ENCODE measurements around the gene PCDHA12.
"Not testable (repeated sequence)": the region's sequence is repeated elsewhere in the genome, so short reads cannot be mapped to it uniquely, and the experiment has no call there.

Gene PCDHA12, protein sequence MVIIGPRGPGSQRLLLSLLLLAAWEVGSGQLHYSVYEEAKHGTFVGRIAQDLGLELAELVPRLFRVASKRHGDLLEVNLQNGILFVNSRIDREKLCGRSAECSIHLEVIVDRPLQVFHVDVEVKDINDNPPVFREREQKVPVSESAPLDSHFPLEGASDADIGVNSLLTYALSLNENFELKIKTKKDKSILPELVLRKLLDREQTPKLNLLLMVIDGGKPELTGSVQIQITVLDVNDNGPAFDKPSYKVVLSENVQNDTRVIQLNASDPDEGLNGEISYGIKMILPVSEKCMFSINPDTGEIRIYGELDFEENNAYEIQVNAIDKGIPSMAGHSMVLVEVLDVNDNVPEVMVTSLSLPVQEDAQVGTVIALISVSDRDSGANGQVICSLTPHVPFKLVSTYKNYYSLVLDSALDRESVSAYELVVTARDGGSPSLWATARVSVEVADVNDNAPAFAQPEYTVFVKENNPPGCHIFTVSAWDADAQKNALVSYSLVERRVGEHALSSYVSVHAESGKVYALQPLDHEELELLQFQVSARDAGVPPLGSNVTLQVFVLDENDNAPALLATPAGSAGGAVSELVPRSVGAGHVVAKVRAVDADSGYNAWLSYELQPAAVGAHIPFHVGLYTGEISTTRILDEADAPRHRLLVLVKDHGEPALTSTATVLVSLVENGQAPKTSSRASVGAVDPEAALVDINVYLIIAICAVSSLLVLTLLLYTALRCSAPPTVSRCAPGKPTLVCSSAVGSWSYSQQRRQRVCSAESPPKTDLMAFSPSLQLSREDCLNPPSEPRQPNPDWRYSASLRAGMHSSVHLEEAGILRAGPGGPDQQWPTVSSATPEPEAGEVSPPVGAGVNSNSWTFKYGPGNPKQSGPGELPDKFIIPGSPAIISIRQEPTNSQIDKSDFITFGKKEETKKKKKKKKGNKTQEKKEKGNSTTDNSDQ

GRCh38 chr5:140875085-140876065 lies at the start of gene PCDHA12:
TSS of gene PCDHA12 (plus strand) at chr5:140875308. CDS start at chr5:140875473, 165 bp downstream.
- DNase-seq (ENCODE audit: low spot score): no peak

- no peak for DNase-seq (ENCODE audit: low spot score)
Measured at GRCh38 chr5:140827704-140828361, 47.3 kb upstream of the PCDHA12 start, which contains the start of gene PCDHA6. TSS of gene PCDHA6 (plus strand) at chr5:140827960. CDS start at chr5:140828092, 132 bp downstream.

GRCh38 chr5:140828362-140828737 lies 46.8 kb upstream of the PCDHA12 start:
- no peak for DNase-seq (ENCODE audit: low spot score)

- not testable (repeated sequence) for DNase-seq (ENCODE audit: low spot score)
Measured at GRCh38 chr5:140829511-140830501, 45.3 kb upstream of the PCDHA12 start.

DNA sequence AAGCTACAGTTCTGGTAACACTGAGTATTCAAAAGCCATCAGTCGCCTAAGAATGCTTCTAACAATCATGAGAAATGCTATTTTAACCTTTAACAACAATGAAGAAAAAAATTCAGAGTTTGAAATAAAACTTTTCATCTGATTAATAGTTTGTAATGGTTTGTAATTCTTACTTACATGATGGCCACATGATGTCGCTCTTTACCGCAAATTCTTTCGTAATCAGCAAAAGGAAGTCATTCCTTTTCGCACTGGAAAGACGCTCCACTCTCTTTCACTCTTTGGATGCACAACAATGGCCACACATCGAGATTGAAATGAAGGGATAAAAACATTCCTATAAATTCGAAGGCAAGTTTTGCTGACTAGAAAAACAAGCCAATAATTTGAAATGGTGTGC lies 41.1 kb upstream of the PCDHA12 start, which contains the start of gene PCDHA7:
PCDHA7 (plus strand) TSS at position 277 of the 400 bp plus-strand sequence; CDS start at position 392, 115 bp downstream.
- no peak for DNase-seq (ENCODE audit: low spot score)

GRCh38 chr5:140834439-140835008 lies 40.6 kb upstream of the PCDHA12 start:
- not testable (repeated sequence) for DNase-seq (ENCODE audit: low spot score)

GRCh38 chr5:140835622-140836510 lies 39.2 kb upstream of the PCDHA12 start:
- no peak for DNase-seq (ENCODE audit: low spot score)

GRCh38 chr5:140840978-140841962 lies 33.8 kb upstream of the PCDHA12 start, which contains the start of gene PCDHA8:
TSS of gene PCDHA8 (plus strand) at chr5:140841187. CDS start at chr5:140841322, 135 bp downstream.
- peak; percentile 36 for DNase-seq (ENCODE audit: low spot score)

DNA sequence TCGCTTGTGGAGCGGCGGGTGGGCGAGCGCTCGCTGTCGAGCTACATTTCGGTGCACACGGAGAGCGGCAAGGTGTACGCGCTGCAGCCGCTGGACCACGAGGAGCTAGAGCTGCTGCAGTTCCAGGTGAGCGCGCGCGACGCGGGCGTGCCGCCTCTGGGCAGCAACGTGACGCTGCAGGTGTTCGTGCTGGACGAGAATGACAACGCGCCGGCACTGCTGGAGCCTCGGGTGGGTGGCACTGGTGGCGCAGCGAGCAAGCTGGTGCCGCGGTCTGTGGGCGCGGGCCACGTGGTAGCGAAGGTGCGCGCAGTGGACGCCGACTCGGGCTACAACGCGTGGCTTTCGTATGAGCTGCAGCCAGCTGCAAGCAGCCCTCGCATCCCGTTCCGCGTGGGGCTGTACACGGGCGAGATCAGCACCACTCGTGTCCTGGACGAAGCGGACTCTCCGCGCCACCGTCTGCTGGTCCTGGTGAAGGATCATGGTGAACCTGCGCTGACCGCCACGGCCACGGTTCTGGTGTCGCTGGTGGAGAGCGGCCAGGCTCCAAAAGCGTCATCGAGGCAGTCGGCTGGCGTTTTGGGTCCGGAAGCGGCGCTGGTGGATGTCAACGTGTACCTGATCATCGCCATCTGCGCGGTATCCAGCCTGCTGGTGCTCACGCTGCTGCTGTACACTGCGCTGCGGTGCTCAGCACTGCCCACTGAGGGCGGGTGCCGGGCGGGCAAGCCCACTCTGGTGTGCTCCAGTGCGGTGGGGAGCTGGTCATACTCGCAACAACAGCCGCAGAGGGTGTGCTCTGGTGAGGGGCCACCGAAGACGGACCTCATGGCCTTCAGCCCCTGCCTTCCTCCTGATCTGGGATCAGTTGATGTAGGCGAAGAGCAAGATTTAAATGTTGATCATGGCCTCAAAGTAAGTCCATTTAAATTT lies 32.0 kb upstream of the PCDHA12 start:
- no peak for DNase-seq (ENCODE audit: low spot score)

DNA sequence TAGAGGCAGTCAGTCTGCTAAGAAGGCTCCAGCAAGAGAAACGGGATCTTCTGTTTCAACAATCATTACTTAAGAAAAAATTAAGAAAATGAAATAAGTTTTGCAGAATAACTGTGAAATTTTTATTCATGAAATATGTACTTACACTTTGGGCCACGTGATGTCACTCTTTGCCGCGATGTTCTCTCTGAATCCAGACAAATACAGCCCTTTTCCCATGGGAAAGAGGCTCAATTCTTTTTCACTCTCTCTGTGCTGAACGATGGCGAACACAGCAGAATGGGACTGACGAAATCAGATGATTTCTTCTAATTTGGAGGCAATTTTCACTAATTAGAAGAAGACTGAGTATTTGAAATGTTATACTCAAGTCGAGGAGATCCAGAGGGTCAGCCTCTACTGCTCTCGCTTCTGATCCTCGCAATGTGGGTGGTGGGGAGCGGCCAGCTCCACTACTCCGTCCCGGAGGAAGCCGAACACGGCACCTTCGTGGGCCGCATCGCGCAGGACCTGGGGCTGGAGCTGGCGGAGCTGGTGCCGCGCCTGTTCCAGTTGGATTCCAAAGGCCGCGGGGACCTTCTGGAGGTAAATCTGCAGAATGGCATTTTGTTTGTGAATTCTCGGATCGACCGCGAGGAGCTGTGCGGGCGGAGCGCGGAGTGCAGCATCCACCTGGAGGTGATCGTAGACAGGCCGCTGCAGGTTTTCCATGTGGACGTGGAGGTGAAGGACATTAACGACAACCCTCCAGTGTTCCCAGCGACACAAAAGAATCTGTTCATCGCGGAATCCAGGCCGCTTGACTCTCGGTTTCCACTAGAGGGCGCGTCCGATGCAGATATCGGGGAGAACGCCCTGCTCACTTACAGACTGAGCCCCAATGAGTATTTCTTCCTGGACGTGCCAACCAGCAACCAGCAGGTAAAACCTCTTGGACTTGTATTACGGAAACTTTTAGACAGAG lies 26.7 kb upstream of the PCDHA12 start, which contains the start of gene PCDHA9:
PCDHA9 (plus strand) TSS at position 244 of the 964 bp plus-strand sequence; CDS start at position 358, 114 bp downstream.
- not testable (repeated sequence) for DNase-seq (ENCODE audit: low spot score)

GRCh38 chr5:140849831-140850634 lies 25.1 kb upstream of the PCDHA12 start:
- DNase-seq (ENCODE audit: low spot score): not testable (repeated sequence)

DNA sequence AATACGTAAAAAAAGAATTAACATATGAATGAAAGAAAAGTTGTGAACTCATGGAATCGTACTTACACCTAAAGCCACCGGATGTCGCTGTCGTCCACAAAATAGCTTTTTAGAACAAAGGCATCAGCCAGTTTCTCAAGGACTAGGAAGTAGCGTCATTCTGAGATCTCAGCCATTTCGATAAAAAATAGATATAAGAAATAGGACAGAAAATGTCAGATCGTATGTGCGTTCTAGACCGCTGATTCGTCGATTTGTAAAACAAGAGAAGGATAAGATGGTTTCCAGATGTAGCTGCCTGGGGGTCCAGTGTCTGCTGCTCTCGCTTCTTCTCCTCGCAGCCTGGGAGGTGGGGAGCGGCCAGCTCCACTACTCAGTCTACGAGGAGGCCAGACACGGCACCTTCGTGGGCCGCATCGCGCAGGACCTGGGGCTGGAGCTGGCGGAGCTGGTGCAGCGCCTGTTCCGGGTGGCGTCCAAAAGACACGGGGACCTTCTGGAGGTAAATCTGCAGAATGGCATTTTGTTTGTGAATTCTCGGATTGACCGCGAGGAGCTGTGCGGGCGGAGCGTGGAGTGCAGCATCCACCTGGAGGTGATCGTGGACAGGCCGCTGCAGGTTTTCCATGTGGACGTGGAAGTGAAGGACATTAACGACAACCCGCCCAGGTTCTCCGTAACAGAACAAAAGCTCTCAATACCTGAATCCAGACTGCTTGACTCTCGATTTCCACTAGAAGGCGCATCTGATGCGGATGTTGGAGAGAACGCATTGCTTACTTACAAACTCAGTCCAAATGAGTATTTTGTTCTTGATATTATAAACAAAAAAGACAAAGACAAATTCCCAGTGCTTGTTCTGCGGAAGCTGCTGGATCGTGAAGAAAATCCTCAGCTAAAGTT lies 19.1 kb upstream of the PCDHA12 start, which contains the start of gene PCDHA10:
PCDHA10 (plus strand) TSS at position 126 of the 903 bp plus-strand sequence; CDS start at position 278, 152 bp downstream.
- peak; percentile 17 for DNase-seq (ENCODE audit: low spot score)
